ENCODE data around the gene TARBP1. TPM values are rescaled to one million over a fixed set of nuclear protein-coding genes. Genes with fewer than 3 reads are reported as not detected.

TARBP1 gene
- total and polyA plus RNA-seq, 2 donors (not counting 1 experiment from before 2014, with no cell fraction given) = 35.4 to 71.5 TPM

DNA sequence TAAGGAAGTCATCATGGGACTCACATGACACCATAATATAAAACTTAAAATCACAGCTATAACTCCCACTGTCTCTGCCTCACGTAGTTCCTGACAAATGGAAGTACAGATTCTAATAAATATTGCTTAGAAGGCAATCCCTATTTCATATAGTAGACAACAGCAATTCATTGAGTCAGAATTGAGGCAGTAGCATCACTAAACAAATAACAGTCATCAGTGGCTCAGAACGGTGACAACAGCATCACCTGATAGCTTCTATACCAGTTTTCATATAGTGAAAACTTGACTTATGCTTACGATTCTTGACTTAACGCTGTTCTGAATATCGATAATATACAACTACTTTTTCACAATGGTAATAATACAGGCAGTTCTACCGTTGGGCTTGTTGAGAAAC, 12.0 kb downstream of the TARBP1 start:
- Histone ChIP-seq H3K79me2 (ENCODE audit: control insufficient read depth, insufficient read depth, low read length) (peaks cover 8% of the 10 kb centered on the region), H3K27ac (ENCODE audit: low read length in 2 of 2) (no peak overlapping the region), H3K9me3 (ENCODE audit: control extremely low read depth in 1 of 3, control insufficient read depth in 2 of 3, insufficient read depth in 1 of 3, low read length in 2 of 3) (no peaks in the 10 kb centered on the region), H2AFZ (ENCODE audit: insufficient read depth, low read depth, low read length, poor library complexity, severe bottlenecking) (no peak overlapping the region), H3K4me2 (replicated peaks; ENCODE audit: low read depth, low read length, poor library complexity, severe bottlenecking) (no peak overlapping the region), H3K9ac (ENCODE audit: low read length) (no peak overlapping the region), H3K4me1 (ENCODE audit: control insufficient read depth in 2 of 2, insufficient read depth in 2 of 2, low read length in 2 of 2) (no peaks in the 10 kb centered on the region), H3K27me3 (replicated peaks in 1 of 4; ENCODE audit: control extremely low read depth in 1 of 4, control insufficient read depth in 3 of 4, insufficient read depth in 4 of 4, low read length in 3 of 4) (no peaks in the 10 kb centered on the region), H3K4me3 (ENCODE audit: control extremely low read depth in 1 of 5, extremely low read depth in 1 of 5, insufficient read depth in 1 of 5, low read depth in 2 of 5, low read length in 4 of 5) (no peak overlapping the region), H3K36me3 (replicated peaks in 1 of 2; ENCODE audit: control extremely low read depth in 1 of 2, control insufficient read depth in 1 of 2, extremely low read depth in 1 of 2, insufficient read depth in 2 of 2, low read length in 1 of 2) (peaks cover 16 to 27% of the 10 kb centered on the region in 2 experiments), H4K20me1 (ENCODE audit: control insufficient read depth, insufficient read depth, low read length, poor library complexity, severe bottlenecking) (no peaks in the 10 kb centered on the region)
- no peaks in the 10 kb centered on the region for H3K27me3 Mint-ChIP-seq
- H3K4me3 Mint-ChIP-seq = no peak overlapping the region
- no peak overlapping the region for H3K27ac Mint-ChIP-seq
- no peak for DNase-seq
- no peaks in the 10 kb centered on the region for H3K4me1 Mint-ChIP-seq
- intact Hi-C loops (cut with micrococcal nuclease) = no loop called here
- ATAC-seq (ENCODE audit: low read depth) = no peak
- ChIA-PET CTCF (interaction anchor here (1.0 to 1.2 kb wide), 2 partner anchors 16 to 617 kb away, joined by 3 read pairs; no protein-coding TSS in a partner anchor), POLR2A (no interaction called here)
- TF ChIP-seq, protein P1, sequence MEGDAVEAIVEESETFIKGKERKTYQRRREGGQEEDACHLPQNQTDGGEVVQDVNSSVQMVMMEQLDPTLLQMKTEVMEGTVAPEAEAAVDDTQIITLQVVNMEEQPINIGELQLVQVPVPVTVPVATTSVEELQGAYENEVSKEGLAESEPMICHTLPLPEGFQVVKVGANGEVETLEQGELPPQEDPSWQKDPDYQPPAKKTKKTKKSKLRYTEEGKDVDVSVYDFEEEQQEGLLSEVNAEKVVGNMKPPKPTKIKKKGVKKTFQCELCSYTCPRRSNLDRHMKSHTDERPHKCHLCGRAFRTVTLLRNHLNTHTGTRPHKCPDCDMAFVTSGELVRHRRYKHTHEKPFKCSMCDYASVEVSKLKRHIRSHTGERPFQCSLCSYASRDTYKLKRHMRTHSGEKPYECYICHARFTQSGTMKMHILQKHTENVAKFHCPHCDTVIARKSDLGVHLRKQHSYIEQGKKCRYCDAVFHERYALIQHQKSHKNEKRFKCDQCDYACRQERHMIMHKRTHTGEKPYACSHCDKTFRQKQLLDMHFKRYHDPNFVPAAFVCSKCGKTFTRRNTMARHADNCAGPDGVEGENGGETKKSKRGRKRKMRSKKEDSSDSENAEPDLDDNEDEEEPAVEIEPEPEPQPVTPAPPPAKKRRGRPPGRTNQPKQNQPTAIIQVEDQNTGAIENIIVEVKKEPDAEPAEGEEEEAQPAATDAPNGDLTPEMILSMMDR (IDR thresholded peaks at IDR 0.05) = no peak
- no peak for TF ChIP-seq EZH2 (IDR thresholded peaks at IDR 0.05; ENCODE audit: borderline replicate concordance, insufficient read depth, low read depth, low read length, poor library complexity, severe bottlenecking)
- no peaks in the 10 kb centered on the region for H3K9me3 Mint-ChIP-seq (ENCODE audit: insufficient read depth)
- no CpG with 5 or more reads among the region's 6 CpGs for WGBS (ENCODE audit: insufficient coverage)

DNA sequence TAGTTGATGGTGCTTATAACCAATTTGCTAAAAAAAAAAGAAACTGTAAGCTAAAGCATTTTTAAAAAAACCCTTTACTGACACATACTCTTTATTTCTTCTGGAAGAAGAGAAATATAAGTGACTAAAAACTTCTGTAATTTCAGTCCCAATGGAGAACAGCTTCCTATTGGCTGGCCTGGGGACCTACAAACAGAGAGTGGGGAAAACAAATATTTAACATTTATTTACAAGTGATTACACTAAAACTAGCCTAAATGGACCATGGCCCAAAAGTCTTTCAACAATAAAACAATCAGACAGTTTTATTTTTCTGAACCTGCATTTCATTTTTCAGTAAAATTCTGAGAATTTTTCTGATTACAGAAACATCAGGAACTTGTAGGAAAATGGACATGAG, 15.2 kb downstream of the TARBP1 start:
- ATAC-seq (ENCODE audit: low read depth) = no peak
- peaks cover 20 to 32% of the 10 kb centered on the region in 2 experiments for H3K36me3 ChIP-seq (replicated peaks in 1 of 2; ENCODE audit: control extremely low read depth in 1 of 2, control insufficient read depth in 1 of 2, extremely low read depth in 1 of 2, insufficient read depth in 2 of 2, low read length in 1 of 2)
- intact Hi-C loops (cut with micrococcal nuclease) = no loop called here
- H3K4me3 ChIP-seq (ENCODE audit: control extremely low read depth in 1 of 5, extremely low read depth in 1 of 5, insufficient read depth in 1 of 5, low read depth in 2 of 5, low read length in 4 of 5) = no peak overlapping the region
- no peaks in the 10 kb centered on the region for H4K20me1 ChIP-seq (ENCODE audit: control insufficient read depth, insufficient read depth, low read length, poor library complexity, severe bottlenecking)
- no peak overlapping the region for H3K9ac ChIP-seq (ENCODE audit: low read length)
- POLR2A ChIA-PET = no interaction called here
- H3K9me3 ChIP-seq (ENCODE audit: control extremely low read depth in 1 of 3, control insufficient read depth in 2 of 3, insufficient read depth in 1 of 3, low read length in 2 of 3) = no peaks in the 10 kb centered on the region
- Mint-ChIP-seq H3K27ac (no peak overlapping the region), H3K4me1 (no peaks in the 10 kb centered on the region), H3K27me3 (no peaks in the 10 kb centered on the region), H3K4me3 (no peak overlapping the region), H3K9me3 (ENCODE audit: insufficient read depth) (no peaks in the 10 kb centered on the region)
- H2AFZ ChIP-seq (ENCODE audit: insufficient read depth, low read depth, low read length, poor library complexity, severe bottlenecking) = no peak overlapping the region
- no peak for TF ChIP-seq EZH2 (IDR thresholded peaks at IDR 0.05; ENCODE audit: borderline replicate concordance, insufficient read depth, low read depth, low read length, poor library complexity, severe bottlenecking)
- TF ChIP-seq, protein P1 (IDR thresholded peaks at IDR 0.05) = no peak
- no peaks in the 10 kb centered on the region for H3K79me2 ChIP-seq (ENCODE audit: control insufficient read depth, insufficient read depth, low read length)
- DNase-seq = no peak
- H3K27ac ChIP-seq (ENCODE audit: low read length in 2 of 2) = no peak overlapping the region
- H3K4me1 ChIP-seq (ENCODE audit: control insufficient read depth in 2 of 2, insufficient read depth in 2 of 2, low read length in 2 of 2) = no peaks in the 10 kb centered on the region
- CTCF ChIA-PET = no interaction called here
- no peak overlapping the region for H3K4me2 ChIP-seq (replicated peaks; ENCODE audit: low read depth, low read length, poor library complexity, severe bottlenecking)
- H3K27me3 ChIP-seq (replicated peaks in 1 of 4; ENCODE audit: control extremely low read depth in 1 of 4, control insufficient read depth in 3 of 4, insufficient read depth in 4 of 4, low read length in 3 of 4) = no peaks in the 10 kb centered on the region
